ENCODE data around the gene NANS. TPM values are rescaled to one million over a fixed set of nuclear protein-coding genes. Genes with fewer than 3 reads are reported as not detected.
"Not testable (repeated sequence)": the region's sequence is repeated elsewhere in the genome, so short reads cannot be mapped to it uniquely, and the experiment has no call there.

Gene NANS
- polyA plus RNA-seq, 4 donors: 57.0 to 120 (median 75.6) TPM

GRCh38 chr9:98101868-98102273 lies 45.3 kb downstream of the NANS start:
- FAIRE-seq: no peak
- Histone ChIP-seq H3K27me3 (ENCODE audit: control insufficient read depth in 3 of 3, insufficient read depth in 3 of 3, low read length in 3 of 3) (no peaks in the 10 kb centered on the region), H3K36me3 (ENCODE audit: control insufficient read depth in 3 of 3, insufficient read depth in 2 of 3, low read depth in 1 of 3, low read length in 3 of 3) (peaks cover 8 to 56% (median 10%) of the 10 kb centered on the region in 3 donors), H3K9me3 (ENCODE audit: control insufficient read depth in 2 of 2, insufficient read depth in 1 of 2, low read depth in 1 of 2, low read length in 1 of 2) (peaks cover 0 to 3% of the 10 kb centered on the region in 2 donors), H3K4me3 (ENCODE audit: low read depth in 1 of 3, low read length in 3 of 3) (no peak overlapping the region), H3K27ac (ENCODE audit: low read depth in 1 of 3, low read length in 2 of 3) (no peak overlapping the region), H3K4me1 (ENCODE audit: control insufficient read depth in 3 of 3, insufficient read depth in 2 of 3, low read depth in 1 of 3, low read length in 2 of 3) (peaks cover 0 to 7% (median 0%) of the 10 kb centered on the region in 3 donors)
- WGBS, 3 donors: 29 to 66% (median 40%) methylated on average over 6 of the region's 6 CpGs
- peak in 1 of 2 donors; percentile 75 for DNase-seq

- Histone ChIP-seq H3K4me3 (ENCODE audit: low read depth in 1 of 3, low read length in 3 of 3) (no peak overlapping the region), H3K36me3 (ENCODE audit: control insufficient read depth in 3 of 3, insufficient read depth in 2 of 3, low read depth in 1 of 3, low read length in 3 of 3) (peaks cover 6 to 54% (median 14%) of the 10 kb centered on the region in 3 donors)
- FAIRE-seq: no peak
Observed at GRCh38 chr9:98104445-98104881, 47.9 kb downstream of the NANS start.

GRCh38 chr9:98105006-98105405 lies 48.5 kb downstream of the NANS start:
- no peaks in the 10 kb centered on the region for H3K27me3 ChIP-seq (ENCODE audit: control insufficient read depth in 3 of 3, insufficient read depth in 3 of 3, low read length in 3 of 3)
- FAIRE-seq (no peak), DNase-seq (no peak)
- peaks cover 0 to 5% of the 10 kb centered on the region in 2 donors for H3K9me3 ChIP-seq (ENCODE audit: control insufficient read depth in 2 of 2, insufficient read depth in 1 of 2, low read depth in 1 of 2, low read length in 1 of 2)
- H3K36me3 ChIP-seq (ENCODE audit: control insufficient read depth in 3 of 3, insufficient read depth in 2 of 3, low read depth in 1 of 3, low read length in 3 of 3): peaks cover 7 to 55% (median 16%) of the 10 kb centered on the region in 3 donors
- peaks cover 0 to 3% (median 0%) of the 10 kb centered on the region in 3 donors for H3K4me1 ChIP-seq (ENCODE audit: control insufficient read depth in 3 of 3, insufficient read depth in 2 of 3, low read depth in 1 of 3, low read length in 2 of 3)
- peak overlapping the region in 2 of 3 donors; percentile 24 to 57 for H3K27ac ChIP-seq (ENCODE audit: low read depth in 1 of 3, low read length in 2 of 3)
- no peak overlapping the region for H3K4me3 ChIP-seq (ENCODE audit: low read depth in 1 of 3, low read length in 3 of 3)
- WGBS, 3 donors: 95 to 98% (median 96%) methylated on average over 7 of the region's 7 CpGs

More at GRCh38 chr9:98104445-98104881, 47.9 kb downstream of the NANS start:
- H3K9me3 ChIP-seq (ENCODE audit: control insufficient read depth in 2 of 2, insufficient read depth in 1 of 2, low read depth in 1 of 2, low read length in 1 of 2): peaks cover 0 to 5% of the 10 kb centered on the region in 2 donors
- peak overlapping the region in 2 of 3 donors; percentile 24 to 57 for H3K27ac ChIP-seq (ENCODE audit: low read depth in 1 of 3, low read length in 2 of 3)
- 84 to 93% (median 88%) methylated on average over 3 of the region's 3 CpGs for WGBS, 3 donors
- DNase-seq: no peak
- H3K27me3 ChIP-seq (ENCODE audit: control insufficient read depth in 3 of 3, insufficient read depth in 3 of 3, low read length in 3 of 3): no peaks in the 10 kb centered on the region
- H3K4me1 ChIP-seq (ENCODE audit: control insufficient read depth in 3 of 3, insufficient read depth in 2 of 3, low read depth in 1 of 3, low read length in 2 of 3): peaks cover 0 to 6% (median 0%) of the 10 kb centered on the region in 3 donors

DNA sequence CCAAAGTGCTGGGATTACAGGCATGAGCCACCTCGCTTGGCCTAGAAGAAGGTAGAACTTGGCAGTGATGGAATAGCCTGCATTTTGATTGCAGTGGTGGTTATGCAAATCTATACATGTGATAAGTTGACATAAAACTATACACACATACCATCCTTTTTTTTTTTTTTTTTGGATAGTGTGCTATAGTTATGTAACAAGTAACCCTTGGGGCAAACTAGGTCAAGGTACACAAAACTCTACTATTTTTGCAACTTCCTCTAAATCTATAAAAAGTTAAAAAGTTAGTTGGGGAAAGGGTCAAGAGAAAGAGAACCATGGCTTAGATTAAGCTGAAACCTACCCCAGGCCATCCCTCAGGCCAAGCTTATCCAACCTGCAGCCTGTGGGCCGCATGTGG lies 51.4 kb downstream of the NANS start:
- peaks cover 5 to 55% (median 16%) of the 10 kb centered on the region in 3 donors for H3K36me3 ChIP-seq (ENCODE audit: control insufficient read depth in 3 of 3, insufficient read depth in 2 of 3, low read depth in 1 of 3, low read length in 3 of 3)
- H3K27ac ChIP-seq (ENCODE audit: low read depth in 1 of 3, low read length in 2 of 3): peak overlapping the region in 2 of 3 donors; percentile 55 to 78
- FAIRE-seq: no peak
- H3K4me1 ChIP-seq (ENCODE audit: control insufficient read depth in 3 of 3, insufficient read depth in 2 of 3, low read depth in 1 of 3, low read length in 2 of 3): peaks cover 0 to 3% (median 0%) of the 10 kb centered on the region in 3 donors
- peaks cover 0 to 5% of the 10 kb centered on the region in 2 donors for H3K9me3 ChIP-seq (ENCODE audit: control insufficient read depth in 2 of 2, insufficient read depth in 1 of 2, low read depth in 1 of 2, low read length in 1 of 2)
- no peak overlapping the region for H3K4me3 ChIP-seq (ENCODE audit: low read depth in 1 of 3, low read length in 3 of 3)
- DNase-seq: no peak
- WGBS, 3 donors: 85 to 90% (median 87%) methylated on average over 2 of the region's 2 CpGs
- H3K27me3 ChIP-seq (ENCODE audit: control insufficient read depth in 3 of 3, insufficient read depth in 3 of 3, low read length in 3 of 3): no peaks in the 10 kb centered on the region

DNA sequence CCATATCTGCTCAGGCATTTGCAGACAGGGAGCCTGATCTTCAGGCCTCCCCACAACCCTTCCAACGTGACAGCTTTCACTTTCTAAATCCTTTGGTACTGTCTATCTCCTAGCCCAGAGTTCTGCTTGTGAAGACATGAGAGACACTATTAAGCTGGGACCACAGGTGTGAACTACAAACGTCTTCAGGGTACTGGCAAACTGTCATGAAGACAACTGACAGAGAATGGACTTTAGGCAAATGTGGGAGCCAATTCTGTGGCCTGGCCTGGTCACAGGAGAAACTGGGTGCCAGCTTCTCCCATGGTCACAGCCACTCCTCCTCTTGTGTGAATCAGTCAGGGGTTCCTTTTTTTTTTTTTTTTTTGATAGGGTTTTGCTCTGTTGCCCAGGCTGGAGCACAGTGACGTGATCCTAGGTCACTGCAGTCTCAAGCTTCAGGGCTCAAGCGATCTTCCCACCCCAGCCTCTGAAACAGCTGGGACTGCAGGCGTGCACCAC lies 52.0 kb downstream of the NANS start:
- Histone ChIP-seq H3K27ac (ENCODE audit: low read depth in 1 of 3, low read length in 2 of 3) (peak overlapping the region in 2 of 3 donors; percentile 55 to 78), H3K9me3 (ENCODE audit: control insufficient read depth in 2 of 2, insufficient read depth in 1 of 2, low read depth in 1 of 2, low read length in 1 of 2) (peaks cover 0 to 5% of the 10 kb centered on the region in 2 donors), H3K36me3 (ENCODE audit: control insufficient read depth in 3 of 3, insufficient read depth in 2 of 3, low read depth in 1 of 3, low read length in 3 of 3) (peaks cover 5 to 54% (median 16%) of the 10 kb centered on the region in 3 donors), H3K4me3 (ENCODE audit: low read depth in 1 of 3, low read length in 3 of 3) (no peak overlapping the region), H3K4me1 (ENCODE audit: control insufficient read depth in 3 of 3, insufficient read depth in 2 of 3, low read depth in 1 of 3, low read length in 2 of 3) (peaks cover 0 to 3% (median 0%) of the 10 kb centered on the region in 3 donors), H3K27me3 (ENCODE audit: control insufficient read depth in 3 of 3, insufficient read depth in 3 of 3, low read length in 3 of 3) (no peaks in the 10 kb centered on the region)
- 56 to 60% (median 57%) methylated on average over 5 of the region's 5 CpGs for WGBS, 3 donors
- DNase-seq (peak in 1 of 2 donors; percentile 46), FAIRE-seq (no peak)

GRCh38 chr9:98109052-98109451 lies 52.5 kb downstream of the NANS start:
- Histone ChIP-seq H3K36me3 (ENCODE audit: control insufficient read depth in 3 of 3, insufficient read depth in 2 of 3, low read depth in 1 of 3, low read length in 3 of 3) (peaks cover 5 to 51% (median 16%) of the 10 kb centered on the region in 3 donors), H3K4me3 (ENCODE audit: low read depth in 1 of 3, low read length in 3 of 3) (no peak overlapping the region), H3K27me3 (ENCODE audit: control insufficient read depth in 3 of 3, insufficient read depth in 3 of 3, low read length in 3 of 3) (no peaks in the 10 kb centered on the region), H3K27ac (ENCODE audit: low read depth in 1 of 3, low read length in 2 of 3) (peak overlapping the region in 1 of 3 donors; percentile 78), H3K4me1 (ENCODE audit: control insufficient read depth in 3 of 3, insufficient read depth in 2 of 3, low read depth in 1 of 3, low read length in 2 of 3) (peaks cover 0 to 3% (median 0%) of the 10 kb centered on the region in 3 donors), H3K9me3 (ENCODE audit: control insufficient read depth in 2 of 2, insufficient read depth in 1 of 2, low read depth in 1 of 2, low read length in 1 of 2) (peaks cover 0 to 5% of the 10 kb centered on the region in 2 donors)
- no peak for FAIRE-seq
- 53 to 75% (median 54%) methylated on average over 2 to 3 of the region's 3 CpGs for WGBS, 3 donors
- no peak for DNase-seq

GRCh38 chr9:98117097-98117496 lies 60.6 kb downstream of the NANS start:
- H3K27ac ChIP-seq (ENCODE audit: low read depth in 1 of 3, low read length in 2 of 3): peak overlapping the region in 1 of 3 donors; percentile 89
- not testable (repeated sequence) for DNase-seq; H3K9me3 ChIP-seq (ENCODE audit: control insufficient read depth in 2 of 2, insufficient read depth in 1 of 2, low read depth in 1 of 2, low read length in 1 of 2); H3K4me3 ChIP-seq (ENCODE audit: low read depth in 1 of 3, low read length in 3 of 3); FAIRE-seq; H3K27me3 ChIP-seq (ENCODE audit: control insufficient read depth in 3 of 3, insufficient read depth in 3 of 3, low read length in 3 of 3)
- peaks cover 0 to 29% (median 5%) of the 10 kb centered on the region in 3 donors for H3K4me1 ChIP-seq (ENCODE audit: control insufficient read depth in 3 of 3, insufficient read depth in 2 of 3, low read depth in 1 of 3, low read length in 2 of 3)
- 94 to 96% (median 95%) methylated on average over 6 of the region's 6 CpGs for WGBS, 3 donors
- H3K36me3 ChIP-seq (ENCODE audit: control insufficient read depth in 3 of 3, insufficient read depth in 2 of 3, low read depth in 1 of 3, low read length in 3 of 3): peaks cover 0 to 30% (median 2%) of the 10 kb centered on the region in 3 donors

DNA sequence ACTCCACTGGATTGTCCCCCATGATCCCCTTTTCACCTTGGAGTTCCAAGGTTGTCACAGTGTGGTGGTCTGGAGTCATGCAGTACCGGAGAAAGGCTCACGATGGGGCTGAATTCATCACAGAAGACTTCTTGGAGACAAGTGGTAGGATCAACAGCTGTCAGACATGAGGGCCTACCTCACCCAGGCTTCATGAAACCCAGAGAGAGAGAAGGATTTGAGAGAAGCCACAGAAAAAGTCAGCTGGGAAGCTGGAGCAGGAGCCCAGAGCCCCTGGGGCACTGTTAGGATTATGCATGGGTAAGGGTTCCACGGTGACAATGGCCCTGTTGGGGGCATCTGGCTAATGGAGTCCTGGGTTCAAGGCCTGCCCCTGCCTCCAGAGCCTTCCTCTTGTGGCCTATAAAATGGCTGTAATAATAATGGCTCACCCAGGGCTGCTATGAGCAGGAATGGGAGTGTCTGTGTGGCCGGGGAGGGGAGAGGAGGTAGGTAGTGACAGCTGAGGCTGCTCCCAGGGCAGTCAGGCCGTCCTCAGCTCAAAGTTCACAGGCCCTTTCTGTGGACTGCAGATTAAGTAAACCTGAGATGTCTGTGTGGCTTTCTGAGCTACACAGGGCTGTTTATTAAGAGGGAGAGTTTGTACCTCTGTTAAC lies 61.6 kb downstream of the NANS start:
- FAIRE-seq (no peak), DNase-seq (peak; percentile 91 to 97)
- Histone ChIP-seq H3K4me3 (ENCODE audit: low read depth in 1 of 3, low read length in 3 of 3) (peak overlapping the region; percentile 66 to 75 (median 71)), H3K36me3 (ENCODE audit: control insufficient read depth in 3 of 3, insufficient read depth in 2 of 3, low read depth in 1 of 3, low read length in 3 of 3) (peaks cover 0 to 40% (median 2%) of the 10 kb centered on the region in 3 donors), H3K27me3 (ENCODE audit: control insufficient read depth in 3 of 3, insufficient read depth in 3 of 3, low read length in 3 of 3) (no peaks in the 10 kb centered on the region), H3K9me3 (ENCODE audit: control insufficient read depth in 2 of 2, insufficient read depth in 1 of 2, low read depth in 1 of 2, low read length in 1 of 2) (no peaks in the 10 kb centered on the region), H3K4me1 (ENCODE audit: control insufficient read depth in 3 of 3, insufficient read depth in 2 of 3, low read depth in 1 of 3, low read length in 2 of 3) (peaks cover 0 to 29% (median 5%) of the 10 kb centered on the region in 3 donors), H3K27ac (ENCODE audit: low read depth in 1 of 3, low read length in 2 of 3) (peak overlapping the region; percentile 89 to 99 (median 98))
- WGBS, 3 donors: 20 to 35% (median 29%) methylated on average over 5 of the region's 5 CpGs

Measured in small intestine (tissue), 7 donors.